HEK293 (cell line): Measurements from ENCODE around the gene NFE2L2.

Experiments
- BCL11A ChIP-seq: fragments of 450-650 bp; formaldehyde crosslinking; IDR thresholded peaks from 2 replicates; pipeline ENCODE4 v1.5.1; 2016; ENCODE audit warnings: low read depth, missing biosample characterization, missing genetic modification characterization
- BCL11B ChIP-seq: fragments of 450-650 bp; formaldehyde crosslinking; IDR thresholded peaks from 2 replicates; pipeline ENCODE4 v1.5.1; 2016; ENCODE audit warnings: low read depth, missing biosample characterization, missing genetic modification characterization
- GLI2 ChIP-seq: fragments of 450-650 bp; formaldehyde crosslinking; IDR thresholded peaks from 2 replicates; pipeline ENCODE4; 2017; ENCODE audit warnings: missing biosample characterization, missing genetic modification characterization, low read depth, borderline replicate concordance
- IKZF3 ChIP-seq: fragments of 450-650 bp; IDR thresholded peaks from 2 replicates; pipeline ENCODE4 v1.5.0; 2018; ENCODE audit warnings: missing biosample characterization, mild to moderate bottlenecking, missing genetic modification characterization, moderate library complexity
- KLF10 ChIP-seq: fragments of 450-650 bp; IDR thresholded peaks from 2 replicates; pipeline ENCODE4 v1.5.1; 2018; ENCODE audit warnings: missing biosample characterization, mild to moderate bottlenecking, missing genetic modification characterization
- KLF16 ChIP-seq: fragments of 450-650 bp; formaldehyde crosslinking; IDR thresholded peaks from 2 replicates; pipeline ENCODE4 v1.5.1; 2017; ENCODE audit warnings: missing biosample characterization, missing genetic modification characterization
- KLF7 ChIP-seq: fragments of 450-650 bp; formaldehyde crosslinking; IDR thresholded peaks from 2 replicates; pipeline ENCODE4 v1.5.1; 2016; ENCODE audit warnings: missing biosample characterization, missing genetic modification characterization, borderline replicate concordance
- KLF9 ChIP-seq: fragments of 450-650 bp; formaldehyde crosslinking; IDR thresholded peaks from 2 replicates; pipeline ENCODE4 v1.5.1; 2016; ENCODE audit warnings: missing biosample characterization, missing genetic modification characterization, low read depth
- PBX3 ChIP-seq: sonication (generic); formaldehyde crosslinking; IDR thresholded peaks from 2 replicates; pipeline ENCODE4 v1.8.1; 2022; ENCODE audit warnings: mild to moderate bottlenecking, moderate library complexity, missing genetic modification reagents
- PRDM4 ChIP-seq: fragments of 450-650 bp; formaldehyde crosslinking; IDR thresholded peaks from 2 replicates; pipeline ENCODE4 v1.5.1; 2017; ENCODE audit warnings: missing biosample characterization, missing genetic modification characterization
- TCF7L2 ChIP-seq: IDR thresholded peaks from 2 replicates; pipeline ENCODE4 v1.6.1; 2011; ENCODE audit warnings: low read depth, mild to moderate bottlenecking, inconsistent platforms, low read length, moderate library complexity, borderline replicate concordance
- TRIM28 ChIP-seq: IDR thresholded peaks from 2 replicates; pipeline ENCODE4 v1.6.1; 2011; ENCODE audit warnings: low read length, control low read depth, borderline replicate concordance
- ZBTB20 ChIP-seq: fragments of 450-650 bp; formaldehyde crosslinking; IDR thresholded peaks from 2 replicates; pipeline ENCODE4 v1.5.1; 2016; ENCODE audit warnings: missing biosample characterization, missing genetic modification characterization
- ZBTB48 ChIP-seq: fragments of 450-650 bp; formaldehyde crosslinking; IDR thresholded peaks from 2 replicates; pipeline ENCODE4 v1.5.1; 2016; ENCODE audit warnings: missing biosample characterization, missing genetic modification characterization
- ZBTB7A ChIP-seq: fragments of 450-650 bp; formaldehyde crosslinking; IDR thresholded peaks from 2 replicates; pipeline ENCODE4 v1.5.1; 2016; ENCODE audit warnings: low read depth, missing biosample characterization, missing genetic modification characterization
- ZIC2 ChIP-seq: fragments of 450-650 bp; formaldehyde crosslinking; IDR thresholded peaks from 2 replicates; pipeline ENCODE4 v1.5.1; 2016; ENCODE audit warnings: missing biosample characterization, missing genetic modification characterization
- ZNF132 ChIP-seq: fragments of 450-650 bp; formaldehyde crosslinking; IDR thresholded peaks from 2 replicates; pipeline ENCODE4 v1.5.1; 2017; ENCODE audit warnings: missing biosample characterization, missing genetic modification characterization, borderline replicate concordance
- ZNF324 ChIP-seq: fragments of 450-650 bp; formaldehyde crosslinking; IDR thresholded peaks from 2 replicates; pipeline ENCODE4 v1.5.1; 2016; ENCODE audit warnings: missing biosample characterization, missing genetic modification characterization
- ZNF335 ChIP-seq: fragments of 450-650 bp; formaldehyde crosslinking; conservative IDR thresholded peaks from 2 replicates; pipeline ENCODE4 v1.5.1; 2016; ENCODE audit warnings: missing biosample characterization, missing genetic modification characterization
- ZNF391 ChIP-seq: fragments of 450-650 bp; formaldehyde crosslinking; IDR thresholded peaks from 2 replicates; pipeline ENCODE4 v1.5.1; 2016; ENCODE audit warnings: low read depth, missing biosample characterization, missing genetic modification characterization, borderline replicate concordance
- ZNF513 ChIP-seq: fragments of 450-650 bp; IDR thresholded peaks from 2 replicates; pipeline ENCODE4 v1.5.1; 2018; ENCODE audit warnings: missing biosample characterization, missing genetic modification characterization
- ZNF600 ChIP-seq: fragments of 450-650 bp; formaldehyde crosslinking; IDR thresholded peaks from 2 replicates; pipeline ENCODE4 v1.5.1; 2016; ENCODE audit warnings: missing biosample characterization, missing genetic modification characterization
- ZNF785 ChIP-seq: fragments of 450-650 bp; formaldehyde crosslinking; IDR thresholded peaks from 2 replicates; pipeline ENCODE4 v1.5.1; 2016; ENCODE audit warnings: missing biosample characterization, missing genetic modification characterization
- ZSCAN23 ChIP-seq: fragments of 450-650 bp; formaldehyde crosslinking; IDR thresholded peaks from 2 replicates; pipeline ENCODE4 v1.5.1; 2016; ENCODE audit warnings: missing biosample characterization, missing genetic modification characterization
- TF ChIP-seq, protein P1 (sequence below): fragments of 450-650 bp; formaldehyde crosslinking; conservative IDR thresholded peaks from 2 replicates; pipeline ENCODE4 v1.5.1; 2016; ENCODE audit warnings: low read depth, missing biosample characterization, missing genetic modification characterization
- TF ChIP-seq, protein P2 (sequence below): fragments of 450-650 bp; formaldehyde crosslinking; IDR thresholded peaks from 2 replicates; pipeline ENCODE4 v1.5.1; 2016; ENCODE audit warnings: missing biosample characterization, missing genetic modification characterization
- TF ChIP-seq, protein P3 (sequence below): fragments of 450-650 bp; formaldehyde crosslinking; IDR thresholded peaks from 2 replicates; pipeline ENCODE4 v1.5.1; 2016; ENCODE audit warnings: missing biosample characterization, missing genetic modification characterization

NFE2L2 gene

GRCh38 chr2:177263451-177264208 is 897 bp downstream of the NFE2L2 start (continued):
- TF ChIP-seq ZNF513 (tag by site-specific recombination) (peak; percentile 32; the same call in 1 of the 2 replicates), ZNF391 (peak; percentile 90; the same call in 1 of the 2 replicates), ZNF324 (tag by site-specific recombination) (peak; percentile 92), TRIM28 (peak; percentile 81), KLF10 (tag by site-specific recombination) (peak; percentile 67; the same call in 1 of the 2 replicates), BCL11A (tag by site-specific recombination) (peak; percentile 87), ZBTB48 (tag by site-specific recombination) (peak; percentile 90), KLF9 (tag by site-specific recombination) (peak; percentile 46), GLI2 (tag by site-specific recombination) (no peak), ZNF785 (tag by site-specific recombination) (peak; percentile 65; the same call in 1 of the 2 replicates), PBX3 (CRISPR knock-in tag) (peak; percentile 86), ZBTB20 (peak; percentile 83), ZIC2 (peak; percentile 92), ZNF335 (tag by site-specific recombination) (peak; percentile 74), ZNF600 (tag by site-specific recombination) (peak; percentile 91), TCF7L2 (0 out of 2 replicates have a peak, but pooled peaks have one; percentile 40), ZSCAN23 (tag by site-specific recombination) (no peak), ZBTB7A (tag by site-specific recombination) (peak; percentile 91), ZNF132 (tag by site-specific recombination) (no peak), BCL11B (tag by site-specific recombination) (peak; percentile 80; the same call in 1 of the 2 replicates), KLF7 (tag by site-specific recombination) (0 out of 2 replicates have a peak, but pooled peaks have one; percentile 50), PRDM4 (tag by site-specific recombination) (peak; percentile 67; the same call in 1 of the 2 replicates), KLF16 (tag by site-specific recombination) (peak; percentile 87), IKZF3 (tag by site-specific recombination) (peak; percentile 95)
- TF ChIP-seq, protein P1, sequence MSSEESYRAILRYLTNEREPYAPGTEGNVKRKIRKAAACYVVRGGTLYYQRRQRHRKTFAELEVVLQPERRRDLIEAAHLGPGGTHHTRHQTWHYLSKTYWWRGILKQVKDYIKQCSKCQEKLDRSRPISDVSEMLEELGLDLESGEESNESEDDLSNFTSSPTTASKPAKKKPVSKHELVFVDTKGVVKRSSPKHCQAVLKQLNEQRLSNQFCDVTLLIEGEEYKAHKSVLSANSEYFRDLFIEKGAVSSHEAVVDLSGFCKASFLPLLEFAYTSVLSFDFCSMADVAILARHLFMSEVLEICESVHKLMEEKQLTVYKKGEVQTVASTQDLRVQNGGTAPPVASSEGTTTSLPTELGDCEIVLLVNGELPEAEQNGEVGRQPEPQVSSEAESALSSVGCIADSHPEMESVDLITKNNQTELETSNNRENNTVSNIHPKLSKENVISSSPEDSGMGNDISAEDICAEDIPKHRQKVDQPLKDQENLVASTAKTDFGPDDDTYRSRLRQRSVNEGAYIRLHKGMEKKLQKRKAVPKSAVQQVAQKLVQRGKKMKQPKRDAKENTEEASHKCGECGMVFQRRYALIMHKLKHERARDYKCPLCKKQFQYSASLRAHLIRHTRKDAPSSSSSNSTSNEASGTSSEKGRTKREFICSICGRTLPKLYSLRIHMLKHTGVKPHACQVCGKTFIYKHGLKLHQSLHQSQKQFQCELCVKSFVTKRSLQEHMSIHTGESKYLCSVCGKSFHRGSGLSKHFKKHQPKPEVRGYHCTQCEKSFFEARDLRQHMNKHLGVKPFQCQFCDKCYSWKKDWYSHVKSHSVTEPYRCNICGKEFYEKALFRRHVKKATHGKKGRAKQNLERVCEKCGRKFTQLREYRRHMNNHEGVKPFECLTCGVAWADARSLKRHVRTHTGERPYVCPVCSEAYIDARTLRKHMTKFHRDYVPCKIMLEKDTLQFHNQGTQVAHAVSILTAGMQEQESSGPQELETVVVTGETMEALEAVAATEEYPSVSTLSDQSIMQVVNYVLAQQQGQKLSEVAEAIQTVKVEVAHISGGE (tag by site-specific recombination): peak; percentile 65
- TF ChIP-seq, protein P2, sequence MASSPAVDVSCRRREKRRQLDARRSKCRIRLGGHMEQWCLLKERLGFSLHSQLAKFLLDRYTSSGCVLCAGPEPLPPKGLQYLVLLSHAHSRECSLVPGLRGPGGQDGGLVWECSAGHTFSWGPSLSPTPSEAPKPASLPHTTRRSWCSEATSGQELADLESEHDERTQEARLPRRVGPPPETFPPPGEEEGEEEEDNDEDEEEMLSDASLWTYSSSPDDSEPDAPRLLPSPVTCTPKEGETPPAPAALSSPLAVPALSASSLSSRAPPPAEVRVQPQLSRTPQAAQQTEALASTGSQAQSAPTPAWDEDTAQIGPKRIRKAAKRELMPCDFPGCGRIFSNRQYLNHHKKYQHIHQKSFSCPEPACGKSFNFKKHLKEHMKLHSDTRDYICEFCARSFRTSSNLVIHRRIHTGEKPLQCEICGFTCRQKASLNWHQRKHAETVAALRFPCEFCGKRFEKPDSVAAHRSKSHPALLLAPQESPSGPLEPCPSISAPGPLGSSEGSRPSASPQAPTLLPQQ: peak; percentile 90
- TF ChIP-seq, protein P3, sequence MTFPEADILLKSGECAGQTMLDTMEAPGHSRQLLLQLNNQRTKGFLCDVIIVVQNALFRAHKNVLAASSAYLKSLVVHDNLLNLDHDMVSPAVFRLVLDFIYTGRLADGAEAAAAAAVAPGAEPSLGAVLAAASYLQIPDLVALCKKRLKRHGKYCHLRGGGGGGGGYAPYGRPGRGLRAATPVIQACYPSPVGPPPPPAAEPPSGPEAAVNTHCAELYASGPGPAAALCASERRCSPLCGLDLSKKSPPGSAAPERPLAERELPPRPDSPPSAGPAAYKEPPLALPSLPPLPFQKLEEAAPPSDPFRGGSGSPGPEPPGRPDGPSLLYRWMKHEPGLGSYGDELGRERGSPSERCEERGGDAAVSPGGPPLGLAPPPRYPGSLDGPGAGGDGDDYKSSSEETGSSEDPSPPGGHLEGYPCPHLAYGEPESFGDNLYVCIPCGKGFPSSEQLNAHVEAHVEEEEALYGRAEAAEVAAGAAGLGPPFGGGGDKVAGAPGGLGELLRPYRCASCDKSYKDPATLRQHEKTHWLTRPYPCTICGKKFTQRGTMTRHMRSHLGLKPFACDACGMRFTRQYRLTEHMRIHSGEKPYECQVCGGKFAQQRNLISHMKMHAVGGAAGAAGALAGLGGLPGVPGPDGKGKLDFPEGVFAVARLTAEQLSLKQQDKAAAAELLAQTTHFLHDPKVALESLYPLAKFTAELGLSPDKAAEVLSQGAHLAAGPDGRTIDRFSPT: peak; percentile 92
